Immature natural killer cell (primary cell): ENCODE measurements around the gene FXYD2. TPM values are rescaled to one million over a fixed set of nuclear protein-coding genes. Genes with fewer than 3 reads are reported as not detected.
"Not testable (repeated sequence)": the region's sequence is repeated elsewhere in the genome, so short reads cannot be mapped to it uniquely, and the experiment has no call there.

ENCODE experiments used
- DNase-seq, 3 donors: peaks; one replicate each; pipeline ENCODE4 v3.0.0; 2022; ENCODE audit warnings: mixed read lengths in 1 of 3
- H3K27ac Mint-ChIP-seq, 6 donors: one replicate each; pipeline ENCODE4 v1.8.0; 2020; ENCODE audit warnings: mixed read lengths in 6 of 6, mild to moderate bottlenecking in 5 of 6, inconsistent platforms in 4 of 6, moderate library complexity in 3 of 6
- H3K27me3 Mint-ChIP-seq, 3 donors: one replicate each; pipeline ENCODE4 v1.8.0; 2020 to 2021; ENCODE audit warnings: low read depth in 3 of 3, mild to moderate bottlenecking in 3 of 3, mixed read lengths in 3 of 3, moderate library complexity in 3 of 3, inconsistent platforms in 1 of 3
- H3K36me3 Mint-ChIP-seq, 3 donors: one replicate each; pipeline ENCODE4 v1.8.0; 2020; ENCODE audit warnings: mixed read lengths in 3 of 3, inconsistent platforms in 2 of 3, mild to moderate bottlenecking in 2 of 3
- H3K4me1 Mint-ChIP-seq, 2 donors: one replicate each; pipeline ENCODE4 v1.8.0; 2020; ENCODE audit warnings: inconsistent platforms in 2 of 2, mild to moderate bottlenecking in 2 of 2, mixed read lengths in 2 of 2, moderate library complexity in 1 of 2
- H3K4me3 Mint-ChIP-seq, 5 donors: one replicate each; pipeline ENCODE4 v1.8.0; 2020; ENCODE audit warnings: mild to moderate bottlenecking in 5 of 5, mixed read lengths in 5 of 5, inconsistent platforms in 3 of 5, moderate library complexity in 3 of 5
- H3K9me3 Mint-ChIP-seq, 6 donors: one replicate each; pipeline ENCODE4 v1.8.0; 2020; ENCODE audit warnings: mild to moderate bottlenecking in 6 of 6, mixed read lengths in 6 of 6, inconsistent platforms in 4 of 6, moderate library complexity in 3 of 6
- polyA plus RNA-seq, 3 donors: library from polyadenylated mRNA; unstranded; fragments of 300-500 nt; fragmentation: Illumina TruSeq; gene quantifications; one replicate each; pipeline ENCODE4 v1.2.3, GENCODE V29; 2021

The FXYD2 gene
- polyA plus RNA-seq, 3 donors from 2014 or later: 1.3 to 12.0 (median 3.4) TPM

GRCh38 chr11:117818041-117818873 is 6.3 kb downstream of the FXYD2 start:
- Mint-ChIP-seq H3K4me3 (peak overlapping the region in 1 of 5 donors; percentile 30), H3K9me3 (no peaks in the 10 kb centered on the region), H3K27me3 (peaks cover 0 to 9% (median 3%) of the 10 kb centered on the region in 3 donors), H3K4me1 (peaks cover 36 to 41% of the 10 kb centered on the region in 2 donors), H3K27ac (peak overlapping the region in 5 of 6 donors; percentile 35 to 80 (median 74)), H3K36me3 (no peaks in the 10 kb centered on the region)
- DNase-seq: no peak

- Mint-ChIP-seq H3K9me3 (no peaks in the 10 kb centered on the region), H3K36me3 (no peaks in the 10 kb centered on the region), H3K4me3 (peak overlapping the region in 2 of 5 donors; percentile 33 to 47), H3K27me3 (peaks cover 0 to 9% (median 3%) of the 10 kb centered on the region in 3 donors), H3K4me1 (peaks cover 32 to 38% of the 10 kb centered on the region in 2 donors), H3K27ac (peak overlapping the region in 5 of 6 donors; percentile 53 to 80 (median 74))
- DNase-seq: peak; percentile 69 to 76 (median 73)
These were observed 7.0 kb downstream of the FXYD2 start for GRCh38 chr11:117817368-117818040.

GRCh38 chr11:117816846-117817367 is 7.6 kb downstream of the FXYD2 start:
- H3K36me3 Mint-ChIP-seq: no peaks in the 10 kb centered on the region
- H3K27ac Mint-ChIP-seq: peak overlapping the region in 1 of 6 donors; percentile 42
- H3K4me3 Mint-ChIP-seq: peak overlapping the region in 1 of 5 donors; percentile 47
- peaks cover 0 to 9% (median 3%) of the 10 kb centered on the region in 3 donors for H3K27me3 Mint-ChIP-seq
- H3K4me1 Mint-ChIP-seq: peaks cover 32 to 35% of the 10 kb centered on the region in 2 donors
- no peaks in the 10 kb centered on the region for H3K9me3 Mint-ChIP-seq
- DNase-seq: no peak

GRCh38 chr11:117816151-117816741 is 8.3 kb downstream of the FXYD2 start:
- peaks cover 32 to 35% of the 10 kb centered on the region in 2 donors for H3K4me1 Mint-ChIP-seq
- peak overlapping the region in 3 of 5 donors; percentile 41 to 83 (median 60) for H3K4me3 Mint-ChIP-seq
- H3K9me3 Mint-ChIP-seq: no peaks in the 10 kb centered on the region
- DNase-seq: no peak
- H3K27ac Mint-ChIP-seq: peak overlapping the region in 2 of 6 donors; percentile 77 to 90
- peaks cover 0 to 11% (median 3%) of the 10 kb centered on the region in 3 donors for H3K27me3 Mint-ChIP-seq
- no peaks in the 10 kb centered on the region for H3K36me3 Mint-ChIP-seq

- H3K36me3 Mint-ChIP-seq: no peaks in the 10 kb centered on the region
- peak overlapping the region; percentile 71 to 91 (median 84) for H3K27ac Mint-ChIP-seq
- H3K9me3 Mint-ChIP-seq: no peaks in the 10 kb centered on the region
- H3K4me1 Mint-ChIP-seq: peaks cover 32 to 35% of the 10 kb centered on the region in 2 donors
- peak overlapping the region; percentile 72 to 85 (median 77) for H3K4me3 Mint-ChIP-seq
- H3K27me3 Mint-ChIP-seq: peaks cover 4 to 12% (median 7%) of the 10 kb centered on the region in 3 donors
- peak; percentile 58 to 64 (median 63) for DNase-seq
These were observed 9.2 kb downstream of the FXYD2 start for GRCh38 chr11:117815262-117815803.

GRCh38 chr11:117814766-117815261 is 9.7 kb downstream of the FXYD2 start:
- Mint-ChIP-seq H3K4me3 (peak overlapping the region; percentile 72 to 85 (median 77)), H3K27ac (peak overlapping the region; percentile 71 to 91 (median 84)), H3K36me3 (no peaks in the 10 kb centered on the region), H3K9me3 (no peaks in the 10 kb centered on the region), H3K4me1 (peaks cover 32 to 35% of the 10 kb centered on the region in 2 donors), H3K27me3 (peaks cover 4 to 12% (median 7%) of the 10 kb centered on the region in 3 donors)
- DNase-seq: peak; percentile 71 to 84 (median 76)

- Mint-ChIP-seq H3K9me3 (no peaks in the 10 kb centered on the region), H3K4me1 (peaks cover 32 to 35% of the 10 kb centered on the region in 2 donors), H3K4me3 (peak overlapping the region in 4 of 5 donors; percentile 77 to 85 (median 80)), H3K36me3 (no peaks in the 10 kb centered on the region), H3K27me3 (peaks cover 4 to 13% (median 9%) of the 10 kb centered on the region in 3 donors), H3K27ac (peak overlapping the region; percentile 49 to 91 (median 82))
- no peak for DNase-seq
These were observed 10.3 kb downstream of the FXYD2 start for GRCh38 chr11:117814204-117814765.

GRCh38 chr11:117810056-117810451 is 14.5 kb downstream of the FXYD2 start:
- H3K4me3 Mint-ChIP-seq, H3K27ac Mint-ChIP-seq, H3K27me3 Mint-ChIP-seq, H3K36me3 Mint-ChIP-seq, H3K9me3 Mint-ChIP-seq, DNase-seq: not testable (repeated sequence)
- H3K4me1 Mint-ChIP-seq: peaks cover 10 to 12% of the 10 kb centered on the region in 2 donors

GRCh38 chr11:117809236-117810055 is 15.1 kb downstream of the FXYD2 start:
- peaks cover 5 to 11% (median 8%) of the 10 kb centered on the region in 3 donors for H3K27me3 Mint-ChIP-seq
- H3K9me3 Mint-ChIP-seq: no peaks in the 10 kb centered on the region
- no peak for DNase-seq
- H3K27ac Mint-ChIP-seq: no peak overlapping the region
- H3K36me3 Mint-ChIP-seq: no peaks in the 10 kb centered on the region
- peaks cover 4 to 6% of the 10 kb centered on the region in 2 donors for H3K4me1 Mint-ChIP-seq
- no peak overlapping the region for H3K4me3 Mint-ChIP-seq

GRCh38 chr11:117808784-117809183 is 15.8 kb downstream of the FXYD2 start:
- Mint-ChIP-seq H3K4me1 (no peaks in the 10 kb centered on the region), H3K27ac (no peak overlapping the region), H3K27me3 (peaks cover 6 to 11% (median 9%) of the 10 kb centered on the region in 3 donors), H3K9me3 (no peaks in the 10 kb centered on the region), H3K4me3 (no peak overlapping the region), H3K36me3 (no peaks in the 10 kb centered on the region)
- no peak for DNase-seq

- no peaks in the 10 kb centered on the region for H3K36me3 Mint-ChIP-seq
- H3K4me1 Mint-ChIP-seq: no peaks in the 10 kb centered on the region
- H3K4me3 Mint-ChIP-seq: no peak overlapping the region
- H3K9me3 Mint-ChIP-seq: no peaks in the 10 kb centered on the region
- peaks cover 6 to 11% (median 9%) of the 10 kb centered on the region in 3 donors for H3K27me3 Mint-ChIP-seq
- DNase-seq: peak; percentile 61 to 63 (median 62)
- H3K27ac Mint-ChIP-seq: no peak overlapping the region
These were observed 16.8 kb downstream of the FXYD2 start for GRCh38 chr11:117807482-117808327.
